Stimulated activated CD4-positive, alpha-beta T cell treated with anti-CD3 and anti-CD28 coated beads, TNF-alpha, amount 100 ng/mL, for 4 hours (primary cell): ENCODE measurements around the gene HTR2B.
"Not testable (repeated sequence)": the region's sequence is repeated elsewhere in the genome, so short reads cannot be mapped to it uniquely, and the experiment has no call there.

Experiments used
- DNase-seq, 3 experiments: peaks; one replicate each; pipeline ENCODE4 v3.0.0-alpha.2; 2020; ENCODE audit warnings: low read depth in 3 of 3

HTR2B gene

DNA sequence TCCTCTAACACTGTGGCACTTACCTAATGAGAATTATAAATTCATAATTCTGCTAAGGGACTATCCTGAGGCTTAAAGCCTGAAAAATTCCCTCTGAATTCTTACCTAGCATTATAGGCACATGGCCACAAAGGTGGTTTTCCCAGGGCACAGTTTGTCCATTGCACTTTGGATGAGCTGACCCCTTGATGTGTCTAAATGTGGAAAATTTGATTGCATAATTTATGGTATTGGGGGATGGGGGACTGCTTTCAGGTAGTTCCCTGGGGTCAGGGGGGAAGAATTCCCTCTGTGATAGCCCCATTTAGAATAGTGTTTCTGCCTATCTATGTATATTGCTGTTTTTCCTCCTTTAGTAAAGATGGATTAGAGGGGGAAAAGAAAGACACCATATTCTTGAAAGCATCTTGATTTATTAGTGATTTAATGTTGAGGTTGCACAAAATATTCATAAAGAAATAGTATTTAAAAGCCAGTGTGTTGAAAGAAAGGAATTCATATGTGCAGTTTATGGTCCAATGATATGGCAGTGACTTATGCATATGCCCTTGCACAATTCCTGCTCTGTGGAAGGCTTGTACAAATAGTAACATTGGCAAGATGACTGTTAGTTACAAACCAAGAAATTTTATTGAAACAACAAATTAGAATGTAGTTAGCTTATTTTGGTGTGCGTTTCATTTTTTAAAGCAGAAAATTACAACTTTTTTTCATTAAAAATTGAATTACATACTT, 8.7 kb upstream of the HTR2B start:
- no peak for DNase-seq

DNA sequence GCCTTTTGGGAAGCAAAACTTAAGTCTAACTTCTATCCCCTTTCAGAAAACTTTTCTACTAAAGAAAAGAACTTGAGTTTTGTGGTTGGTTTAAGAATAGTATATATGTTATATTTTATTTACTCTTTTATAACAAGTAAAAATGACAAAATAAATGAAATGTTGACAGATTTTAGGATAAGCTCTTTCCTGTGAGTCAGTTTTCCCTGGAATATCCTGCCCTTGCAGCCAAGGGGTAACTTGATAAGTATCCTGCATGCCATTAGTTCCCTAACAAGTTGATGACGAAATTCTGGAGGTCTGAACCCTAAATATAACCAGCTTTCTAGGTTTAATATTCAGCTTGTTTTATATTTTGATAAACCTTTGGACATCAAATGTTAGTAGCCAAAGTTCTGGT, 7.3 kb upstream of the HTR2B start:
- no peak for DNase-seq

DNA sequence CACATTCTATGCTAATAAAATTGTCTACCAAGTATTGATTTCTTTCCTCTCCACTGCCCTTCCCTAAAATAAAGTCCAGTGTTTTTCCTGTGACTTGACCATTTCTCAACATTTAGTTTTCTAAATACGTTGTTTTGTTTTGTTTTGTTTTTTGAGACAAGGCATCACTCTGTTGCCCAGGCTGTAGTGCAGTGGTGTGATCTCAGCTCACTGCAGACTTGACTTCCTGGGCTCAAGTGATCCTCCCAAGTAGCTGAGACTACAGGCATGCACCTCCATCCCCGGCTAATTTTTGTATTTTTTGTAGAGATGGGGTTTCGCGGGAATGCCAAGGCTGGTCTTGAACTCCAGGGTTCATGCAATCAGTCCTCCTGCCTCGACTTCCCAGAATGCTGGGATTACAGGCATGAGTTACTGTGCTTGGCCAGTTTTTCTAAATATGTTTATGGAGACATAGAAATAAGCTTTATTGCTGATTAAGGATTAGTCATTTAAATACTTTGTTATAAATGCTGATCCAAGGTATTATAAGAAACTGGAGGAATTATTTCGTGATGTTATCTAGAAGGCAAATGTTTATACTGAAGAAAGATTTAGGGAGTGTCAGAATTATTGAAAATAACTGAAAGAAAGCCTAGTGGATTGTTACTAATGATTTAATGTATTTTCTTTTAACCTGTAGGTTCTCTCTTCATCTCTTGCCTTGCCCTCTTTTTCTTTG, 5.7 kb upstream of the HTR2B start:
- DNase-seq: no peak

DNA sequence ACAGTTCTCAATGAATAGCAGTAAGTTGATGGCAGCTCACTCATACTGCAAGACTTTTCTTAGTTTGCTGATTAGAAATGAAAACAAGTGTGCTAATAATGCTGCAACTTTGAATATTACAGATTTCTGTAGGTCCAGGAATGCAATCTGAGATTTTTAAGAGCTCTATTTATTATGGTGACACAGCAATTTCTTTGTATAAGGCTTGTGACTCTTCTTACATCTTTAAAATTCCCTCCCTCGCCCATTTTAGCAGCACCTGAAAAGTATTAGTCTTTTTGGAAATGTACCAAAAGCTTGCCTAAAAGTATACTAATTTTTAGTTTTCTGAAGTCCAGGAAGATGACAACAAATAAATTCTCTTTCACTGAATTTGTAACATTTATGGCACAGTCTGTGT, 4.4 kb upstream of the HTR2B start:
- DNase-seq: no peak

DNA sequence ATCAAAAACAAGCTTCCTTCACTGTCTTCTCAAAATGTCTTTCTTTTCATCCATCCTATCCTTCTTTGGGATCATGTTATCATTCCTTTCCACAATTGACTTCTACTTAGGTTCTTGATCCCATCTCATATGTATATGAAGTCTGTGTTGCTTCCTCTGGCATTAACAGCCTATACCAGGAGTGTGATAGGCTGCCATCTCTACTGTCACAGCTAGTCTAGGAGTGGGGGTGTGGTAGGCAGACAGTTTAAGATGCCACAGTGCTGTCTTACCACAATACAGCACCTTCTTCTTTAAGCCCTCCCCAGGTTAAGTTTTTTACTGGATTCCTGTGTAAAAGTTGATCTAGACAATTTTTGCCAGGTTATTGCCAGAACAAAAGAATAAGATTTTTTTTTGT, 3.7 kb upstream of the HTR2B start:
- DNase-seq: no peak

DNA sequence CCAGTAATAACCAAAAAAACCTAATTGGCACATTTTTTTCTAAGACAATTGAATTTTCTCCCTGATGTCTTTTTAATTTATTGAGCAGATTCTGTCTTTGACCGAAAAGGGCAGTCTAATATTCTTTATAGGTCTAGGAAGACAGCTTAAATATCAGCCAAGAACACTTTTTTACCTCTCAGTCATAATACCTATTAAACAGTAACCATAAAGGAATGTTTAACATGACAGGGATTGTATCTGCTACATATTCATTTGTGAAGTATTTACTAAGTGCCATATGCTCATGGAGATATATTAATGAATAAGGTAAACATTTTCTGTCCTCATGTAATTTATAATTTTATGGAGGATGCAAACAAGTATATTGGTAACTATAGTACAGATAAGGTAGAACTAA, 3.1 kb upstream of the HTR2B start:
- DNase-seq: no peak

DNA sequence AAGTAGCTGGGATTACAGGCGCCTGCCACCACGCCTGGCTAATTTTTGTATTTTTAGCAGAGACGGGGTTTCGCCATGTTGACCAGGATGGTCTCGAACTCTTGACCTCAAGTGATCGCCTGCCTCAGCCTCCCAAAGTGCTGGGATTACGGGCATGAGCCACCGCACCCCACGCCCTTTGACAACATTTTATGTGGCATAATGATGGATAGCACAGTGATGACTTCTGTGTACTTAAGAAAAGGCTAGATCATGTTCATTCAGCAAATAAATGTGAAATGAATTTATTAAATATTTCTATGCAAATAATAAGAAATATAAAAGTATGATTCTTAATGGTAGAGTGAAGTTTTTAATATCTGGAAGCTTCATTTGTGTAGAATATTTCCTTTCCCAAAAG, 2.6 kb upstream of the HTR2B start:
- no peak for DNase-seq

DNA sequence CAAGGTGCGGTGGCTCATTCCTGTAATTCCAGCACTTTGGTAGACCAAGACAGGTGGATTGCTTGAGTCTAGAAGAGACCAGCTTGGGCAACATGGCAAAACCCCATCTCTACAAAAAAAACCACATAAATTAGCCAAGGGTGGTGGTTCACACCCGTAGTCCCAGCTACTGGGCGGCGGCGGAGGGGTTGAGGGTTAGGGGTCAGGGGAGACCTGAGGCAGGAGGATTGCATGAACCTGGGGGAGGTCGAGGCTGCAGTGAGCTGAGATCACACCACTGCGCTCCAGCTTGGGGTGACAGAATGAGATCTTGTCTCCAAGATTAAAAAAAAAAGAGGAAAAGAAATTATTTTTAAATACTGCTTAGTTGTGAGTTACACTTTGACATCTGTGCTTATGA, 1.3 kb upstream of the HTR2B start:
- DNase-seq: no peak

DNA sequence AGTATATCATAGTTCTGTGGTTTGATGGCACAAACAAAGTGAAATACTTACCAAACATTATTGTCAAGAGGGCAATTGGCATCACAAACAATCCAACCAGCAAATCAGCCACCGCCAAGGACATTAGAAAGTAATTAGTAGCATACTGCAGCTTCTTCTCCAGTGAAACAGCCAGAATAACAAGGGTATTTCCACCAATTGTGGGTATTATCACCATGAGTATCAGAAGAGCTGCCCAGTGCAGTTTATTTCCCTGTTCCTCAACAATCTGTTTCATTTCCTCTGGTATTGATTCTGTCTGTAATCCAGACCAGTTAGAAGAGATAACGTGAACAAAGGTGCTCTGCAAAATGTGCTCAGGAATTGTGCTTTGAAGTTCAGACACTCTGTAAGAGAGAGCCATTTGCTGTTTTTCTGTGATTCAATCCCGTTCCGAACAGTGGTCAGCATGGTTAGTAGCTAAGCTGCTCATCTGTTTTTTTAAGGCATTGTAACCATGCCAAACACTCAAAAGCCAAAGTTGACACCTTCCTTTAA, 1.4 kb downstream of the HTR2B start:
- DNase-seq: no peak

DNA sequence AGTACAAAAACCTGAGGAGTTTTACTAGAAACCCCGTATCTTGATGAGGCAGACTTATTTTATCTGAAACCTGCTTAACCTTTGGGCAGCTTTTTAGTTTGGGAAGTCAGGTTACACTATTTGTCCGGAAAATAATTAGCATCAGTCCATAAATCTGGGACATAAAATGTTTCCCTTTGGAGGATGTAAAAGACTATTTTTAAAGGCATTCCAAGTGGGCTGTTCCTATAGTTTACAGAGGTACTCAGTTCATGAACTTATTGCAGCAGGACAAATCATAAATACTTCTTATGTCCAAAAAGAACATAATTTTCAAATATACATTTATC, 6.3 kb downstream of the HTR2B start:
- DNase-seq: no peak

DNA sequence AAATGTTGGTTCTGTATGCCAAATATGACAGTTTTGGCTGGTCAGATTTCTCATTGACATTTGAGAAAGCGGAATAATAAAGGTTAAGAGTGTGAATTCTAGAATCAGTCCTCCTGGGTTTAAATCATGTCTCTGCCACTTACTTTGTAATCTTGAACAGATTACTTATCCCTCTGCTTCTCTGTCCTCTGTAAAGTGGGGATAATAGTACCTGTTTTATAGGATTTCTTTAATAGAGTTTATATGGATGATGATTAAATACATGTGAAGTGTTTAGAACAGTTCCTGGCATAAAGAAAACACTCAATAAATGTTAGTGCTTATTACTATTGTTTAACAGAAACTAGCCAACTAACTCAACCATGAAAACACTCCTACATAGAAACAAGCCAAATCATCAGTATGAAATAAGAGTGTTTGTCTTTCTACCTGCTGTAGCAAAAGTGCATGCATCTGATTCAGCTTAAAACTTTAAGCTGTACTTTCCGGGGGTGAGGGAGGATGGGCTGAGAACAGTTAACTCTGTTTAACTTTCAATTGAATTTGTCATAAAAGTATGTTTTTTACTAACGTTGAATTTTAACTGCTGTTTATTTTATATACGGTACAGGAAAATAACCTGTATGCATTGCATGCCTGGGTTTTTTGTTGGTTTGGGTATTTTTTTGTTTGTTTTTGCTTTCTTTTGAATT, 6.8 kb downstream of the HTR2B start:
- DNase-seq: no peak

DNA sequence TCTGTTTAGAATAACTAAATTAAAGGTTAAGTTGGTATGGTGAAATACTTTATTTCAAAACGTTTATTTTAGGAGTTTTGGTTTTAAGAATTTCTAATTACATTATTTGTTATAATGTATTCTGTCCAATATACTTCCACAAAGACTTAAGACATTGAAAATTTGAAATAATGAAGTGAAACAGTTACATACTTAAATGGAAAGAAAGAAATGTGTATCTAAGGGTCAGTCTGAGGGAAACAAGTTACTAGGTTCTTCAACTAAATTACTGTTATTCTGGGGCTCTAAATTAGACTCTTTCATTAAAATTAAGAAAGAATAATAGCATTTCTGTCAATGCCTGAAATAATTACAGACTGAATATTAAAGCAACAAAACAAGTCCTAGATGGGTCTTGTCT, 7.7 kb downstream of the HTR2B start:
- DNase-seq: no peak

DNA sequence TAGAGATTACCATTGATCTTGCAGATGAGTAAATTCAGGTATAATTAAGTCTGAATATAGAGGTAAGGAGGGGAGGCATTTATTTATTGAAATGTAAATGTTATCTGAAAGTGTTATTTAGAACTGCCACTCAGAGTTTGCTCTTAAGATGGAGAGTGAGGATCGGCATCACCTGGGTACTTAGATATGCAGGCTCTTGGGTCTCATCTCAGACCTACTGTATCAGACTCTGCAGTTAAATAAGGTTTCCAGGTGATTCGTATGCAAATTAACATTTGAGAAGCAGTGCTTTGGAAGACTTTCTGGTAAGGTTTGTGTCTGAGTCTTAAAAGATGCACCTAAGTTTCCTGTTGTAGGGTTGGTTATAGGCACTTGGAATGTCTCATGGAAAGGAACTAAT, 9.2 kb downstream of the HTR2B start:
- no peak for DNase-seq

DNA sequence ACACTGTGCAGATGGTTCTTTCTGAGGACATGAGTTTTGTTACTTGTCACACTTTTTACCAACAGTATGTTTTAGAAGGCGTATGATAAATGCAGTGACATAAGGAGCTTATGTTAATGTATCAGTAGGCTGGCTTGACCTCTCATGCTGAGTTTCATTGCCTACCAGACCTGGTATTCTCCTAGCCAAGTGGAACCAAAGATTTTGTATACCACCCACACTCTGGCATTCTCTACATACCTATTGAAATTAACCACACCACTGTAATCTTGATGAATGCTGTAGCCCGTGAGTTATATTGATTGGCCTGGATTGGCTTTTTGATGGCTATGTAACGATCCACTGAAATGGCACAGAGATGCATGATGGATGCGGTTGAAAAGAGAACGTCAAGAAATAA, 11.4 kb downstream of the HTR2B start:
- no peak for DNase-seq

DNA sequence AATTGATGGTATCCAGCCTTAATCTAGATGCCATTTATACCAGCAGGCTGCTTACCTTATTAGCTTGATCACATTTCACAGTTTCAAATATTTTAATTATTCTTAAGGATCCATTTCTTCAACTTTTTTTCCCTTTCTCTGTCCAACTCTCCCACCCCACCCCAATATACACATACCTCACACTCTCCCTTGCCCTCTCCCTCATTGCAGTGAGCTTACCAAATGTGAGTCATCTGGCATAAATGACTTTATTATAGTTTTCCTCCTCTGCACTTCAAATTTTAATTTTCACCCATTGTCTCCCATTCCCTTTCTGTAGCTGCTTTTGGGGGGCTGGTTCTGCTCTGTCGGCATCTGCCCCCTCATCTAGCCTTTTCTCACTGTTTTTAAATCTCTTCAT, 12.9 kb downstream of the HTR2B start:
- DNase-seq: no peak

DNA sequence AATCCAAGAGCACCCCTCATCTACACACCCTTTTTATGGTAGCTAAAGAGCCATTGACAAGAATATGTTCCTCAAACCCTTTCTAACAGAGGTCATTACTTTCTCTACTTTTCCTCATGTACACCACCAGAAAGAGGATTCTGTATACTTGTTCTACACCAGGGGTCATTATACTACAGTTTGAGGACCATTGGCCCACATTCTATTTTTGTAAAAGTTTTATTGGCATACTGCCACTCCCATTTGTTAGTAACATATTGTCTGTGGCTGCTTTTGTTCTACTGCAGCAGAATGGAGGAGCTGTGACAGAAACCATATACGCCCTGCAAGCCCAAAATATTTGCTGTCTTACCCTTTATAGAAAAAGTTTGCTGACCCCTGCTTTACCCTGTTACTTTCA, 14.3 kb downstream of the HTR2B start:
- DNase-seq: no peak

DNA sequence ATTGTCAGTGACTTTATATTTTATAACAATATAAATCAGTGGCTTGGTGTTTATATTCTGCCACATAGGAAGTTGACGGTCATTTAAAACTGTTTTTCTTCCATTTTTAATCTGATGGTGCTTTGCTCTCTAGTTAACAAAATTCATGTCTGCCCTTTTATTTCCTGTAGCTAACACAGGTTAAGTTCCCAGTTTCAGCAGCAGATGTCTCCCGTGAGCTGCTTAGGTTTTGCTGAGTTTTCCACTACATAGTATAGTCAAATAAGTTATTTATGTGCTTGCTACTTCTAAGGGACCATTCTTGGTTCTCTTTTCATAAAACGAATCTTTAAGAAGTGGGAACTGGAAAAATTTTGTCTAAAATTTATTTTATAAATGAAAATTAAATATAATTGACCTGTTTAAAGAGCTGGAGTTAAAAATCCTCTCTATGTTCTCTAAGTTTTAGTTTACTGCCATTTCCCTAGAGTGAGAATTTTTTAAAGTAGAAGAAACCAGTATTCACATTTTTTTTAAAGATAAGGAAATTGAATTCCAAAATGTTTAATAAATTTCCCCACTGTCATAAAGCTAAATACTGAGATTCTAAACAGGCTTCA, 20.6 kb downstream of the HTR2B start:
- peak; percentile 9 to 38 (median 28) for DNase-seq

DNA sequence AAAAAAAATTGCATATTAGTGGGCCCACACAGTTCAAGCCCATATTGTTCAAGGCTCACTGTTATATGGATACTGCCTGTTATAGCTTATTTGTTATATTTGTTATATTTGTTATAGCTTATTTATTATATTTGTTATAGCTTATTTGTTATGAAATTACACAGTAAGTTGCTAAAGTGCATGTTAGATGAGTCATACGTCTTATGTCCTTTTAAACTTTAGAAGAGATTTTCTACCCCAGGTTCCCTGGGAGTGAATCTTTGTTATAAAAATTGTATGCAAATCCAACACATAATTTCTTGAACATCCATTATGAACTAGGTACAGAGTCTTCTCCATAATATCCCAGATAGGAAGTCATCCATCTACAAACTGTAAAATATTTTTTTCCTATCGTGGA, 22.1 kb downstream of the HTR2B start:
- DNase-seq: no peak

DNA sequence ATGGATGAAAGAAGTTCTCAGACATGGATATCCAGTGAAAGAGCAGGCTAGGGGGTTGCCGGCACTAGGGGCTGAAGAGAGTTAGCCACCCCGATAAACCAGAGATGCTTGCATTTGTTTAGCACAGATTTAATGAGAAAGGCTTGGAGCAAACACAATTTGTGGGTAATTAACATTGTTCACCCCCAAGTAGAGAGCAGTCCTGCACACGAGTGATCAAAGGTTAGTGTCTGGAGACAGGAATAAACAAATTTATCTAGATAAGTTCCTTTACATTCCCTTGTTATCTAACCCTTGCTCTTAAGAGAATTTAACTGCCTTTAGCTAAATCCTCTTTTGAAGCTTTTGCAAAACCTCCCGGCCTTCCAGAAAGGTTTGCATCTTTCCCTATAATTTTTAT, 23.9 kb downstream of the HTR2B start:
- DNase-seq: no peak

DNA sequence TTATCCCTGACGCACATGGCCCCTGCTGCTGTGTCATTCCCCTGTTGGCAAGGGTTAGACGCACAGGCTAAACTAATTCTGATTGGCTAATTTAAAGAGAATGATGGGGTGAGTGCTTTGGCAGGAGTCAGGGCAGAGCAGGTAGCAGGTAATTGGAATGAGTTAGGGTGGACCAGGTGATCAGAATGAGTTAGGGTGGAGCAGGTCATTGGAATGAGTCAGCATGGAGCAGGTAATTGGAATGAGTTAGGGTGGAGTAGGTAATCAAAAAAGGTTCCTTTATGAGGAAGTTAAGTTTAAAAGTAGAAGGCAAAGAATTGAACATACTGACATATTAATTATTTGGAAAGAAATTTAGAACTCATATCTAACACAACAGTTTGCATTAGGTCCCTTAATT, 24.5 kb downstream of the HTR2B start:
- not testable (repeated sequence) for DNase-seq

DNA sequence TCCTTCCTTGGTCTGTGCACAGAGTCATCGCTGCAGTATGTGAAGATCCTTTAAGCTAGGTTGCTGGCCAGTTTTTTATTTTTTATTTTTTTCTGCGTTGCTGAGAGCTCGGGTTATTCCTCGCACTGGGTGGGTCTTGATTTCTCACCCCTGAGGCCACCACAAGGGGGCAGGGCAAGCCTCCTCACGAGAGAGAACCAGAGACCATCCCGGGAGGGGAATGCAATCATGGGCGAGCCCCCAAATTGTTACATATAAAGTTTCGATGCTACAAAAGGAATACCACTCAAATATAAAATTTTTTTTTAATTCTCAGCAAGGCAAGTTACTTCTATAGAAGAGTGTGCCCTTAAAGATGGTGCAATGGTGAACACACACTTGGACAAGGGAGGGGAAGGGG, 24.9 kb downstream of the HTR2B start:
- no peak for DNase-seq

DNA sequence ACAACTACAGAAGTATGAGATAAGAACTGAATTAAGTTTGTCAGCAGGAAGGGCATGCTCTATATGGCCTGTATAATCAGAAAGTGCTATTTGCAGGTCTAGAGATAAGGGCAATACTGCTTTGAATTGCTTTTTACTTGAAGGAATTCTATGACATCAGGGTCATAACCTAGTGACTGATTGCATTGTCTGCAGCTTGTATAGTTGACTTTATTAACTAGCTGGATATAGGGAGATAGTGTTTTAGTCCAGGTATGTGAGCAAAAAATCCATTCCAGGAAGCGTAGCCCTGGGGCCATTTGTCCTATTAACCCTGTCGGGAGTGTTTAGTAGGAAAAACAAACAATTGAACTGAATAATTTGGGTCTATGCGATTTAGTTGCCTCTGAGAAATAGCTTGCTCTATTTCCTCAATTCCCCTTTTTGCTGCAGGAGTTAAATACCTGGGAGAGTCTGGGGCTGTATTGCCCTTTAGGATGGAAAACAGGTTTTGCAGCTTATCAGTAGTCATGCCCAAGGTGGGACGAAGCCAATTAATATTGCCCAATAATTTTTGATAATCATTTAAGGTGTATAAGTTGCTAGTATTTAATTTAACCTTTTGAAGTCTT, 30.0 kb downstream of the HTR2B start:
- no peak for DNase-seq
